ENCODE results near the gene PCDHGC5.

PCDHGC5 gene

GRCh38 chr5:141488591-141489561 lies at the start of gene PCDHGC5:
Gene PCDHGC5 (plus strand): TSS chr5:141489081. CDS start chr5:141489241, 160 bp downstream.
- peaks cover 87% of the 10 kb centered on the region for H3K36me3 Mint-ChIP-seq (ENCODE audit: low read depth)
- H3K4me1 Mint-ChIP-seq: peaks cover 31% of the 10 kb centered on the region
- H3K4me3 Mint-ChIP-seq: no peak within 1 kb of the TSS
- no peaks in the 10 kb centered on the region for H3K27me3 Mint-ChIP-seq (ENCODE audit: low read depth)
- peaks cover 38% of the 10 kb centered on the region for H3K9me3 Mint-ChIP-seq
- TF ChIP-seq CTCF (IDR thresholded peaks at IDR 0.05; ENCODE audit: unreplicated experiment in 3 of 3): no peak
- H3K27ac Mint-ChIP-seq: peak within 1 kb of the TSS in 2 of 3 experiments; percentile 13 to 22

GRCh38 chr5:141439411-141440141 lies 49.3 kb upstream of the PCDHGC5 start:
- Mint-ChIP-seq H3K36me3 (ENCODE audit: low read depth) (peaks cover 92% of the 10 kb centered on the region), H3K9me3 (peaks cover 87% of the 10 kb centered on the region), H3K4me1 (no peaks in the 10 kb centered on the region), H3K27me3 (ENCODE audit: low read depth) (no peaks in the 10 kb centered on the region), H3K4me3 (no peak overlapping the region), H3K27ac (no peak overlapping the region)
- no peak for TF ChIP-seq CTCF (IDR thresholded peaks at IDR 0.05; ENCODE audit: unreplicated experiment in 3 of 3)

- Mint-ChIP-seq H3K27ac (no peak overlapping the region), H3K4me1 (no peaks in the 10 kb centered on the region), H3K4me3 (no peak overlapping the region), H3K27me3 (ENCODE audit: low read depth) (no peaks in the 10 kb centered on the region), H3K36me3 (ENCODE audit: low read depth) (peaks cover 91% of the 10 kb centered on the region), H3K9me3 (peaks cover 85% of the 10 kb centered on the region)
- TF ChIP-seq CTCF (IDR thresholded peaks at IDR 0.05; ENCODE audit: unreplicated experiment in 3 of 3): no peak
These were observed 48.5 kb upstream of the PCDHGC5 start for GRCh38 chr5:141440341-141440740.

GRCh38 chr5:141441571-141442170 lies 47.2 kb upstream of the PCDHGC5 start:
- H3K9me3 Mint-ChIP-seq: peaks cover 83% of the 10 kb centered on the region
- H3K36me3 Mint-ChIP-seq (ENCODE audit: low read depth): peaks cover 91% of the 10 kb centered on the region
- no peaks in the 10 kb centered on the region for H3K4me1 Mint-ChIP-seq
- H3K27me3 Mint-ChIP-seq (ENCODE audit: low read depth): no peaks in the 10 kb centered on the region
- H3K27ac Mint-ChIP-seq: no peak overlapping the region
- no peak for TF ChIP-seq CTCF (IDR thresholded peaks at IDR 0.05; ENCODE audit: unreplicated experiment in 3 of 3)
- H3K4me3 Mint-ChIP-seq: no peak overlapping the region

- no peaks in the 10 kb centered on the region for H3K4me1 Mint-ChIP-seq
- no peak overlapping the region for H3K4me3 Mint-ChIP-seq
- H3K27ac Mint-ChIP-seq: no peak overlapping the region
- no peak for TF ChIP-seq CTCF (IDR thresholded peaks at IDR 0.05; ENCODE audit: unreplicated experiment in 3 of 3)
- H3K9me3 Mint-ChIP-seq: peaks cover 27% of the 10 kb centered on the region
- peaks cover 43% of the 10 kb centered on the region for H3K36me3 Mint-ChIP-seq (ENCODE audit: low read depth)
- no peaks in the 10 kb centered on the region for H3K27me3 Mint-ChIP-seq (ENCODE audit: low read depth)
These were observed 23.5 kb upstream of the PCDHGC5 start for GRCh38 chr5:141465351-141465750.
